Bronchial epithelial cell (primary cell): ENCODE data around the gene TMEM120B. TPM values are rescaled to one million over a fixed set of nuclear protein-coding genes. Genes with fewer than 3 reads are reported as not detected.

Experiments used
- DNase-seq: peaks from one replicate; pipeline ENCODE4 v3.0.0-alpha.2; 2010; ENCODE audit warnings: low read depth
- FAIRE-seq: peaks from 2 replicates; lab custom pipeline; 2011; peaks lifted over from hg19 to GRCh38; lab: Jason Lieb, UNC
- H3K27me3 ChIP-seq: 2 replicates; pipeline ENCODE4 v1.5.1; 2011; ENCODE audit warnings: low read length; ENCODE audit not compliant: control insufficient read depth, insufficient read depth
- H3K36me3 ChIP-seq: 2 replicates; pipeline ENCODE4 v1.5.1; 2011; ENCODE audit warnings: low read length; ENCODE audit not compliant: control insufficient read depth, insufficient read depth
- H3K4me3 ChIP-seq: 2 replicates; pipeline ENCODE4 v1.5.1; 2011; ENCODE audit warnings: mild to moderate bottlenecking, low read depth, low read length, control low read depth
- total RNA-seq: library from RNA; depleted of rRNA; stranded (reverse); fragments of >200 nt; gene quantifications from 2 replicates; pipeline ENCODE4 v1.2.1, GENCODE V29; 2014
- TF ChIP-seq, protein P1 (sequence below): IDR thresholded peaks from 2 replicates; pipeline ENCODE4 v1.5.1; 2011; ENCODE audit warnings: mild to moderate bottlenecking, moderate library complexity, low read length, control low read depth, inconsistent platforms; ENCODE audit not compliant: insufficient read depth, severe bottlenecking

The TMEM120B gene
- total RNA-seq, 1 donor from 2014 or later, result 9.7 TPM

GRCh38 chr12:121775501-121775900 is 62.9 kb downstream of the TMEM120B start:
- peaks cover 2% of the 10 kb centered on the region for H3K36me3 ChIP-seq
- FAIRE-seq (no peak), DNase-seq (no peak)
- H3K4me3 ChIP-seq, result no peak overlapping the region
- no peaks in the 10 kb centered on the region for H3K27me3 ChIP-seq
- TF ChIP-seq, protein P1, sequence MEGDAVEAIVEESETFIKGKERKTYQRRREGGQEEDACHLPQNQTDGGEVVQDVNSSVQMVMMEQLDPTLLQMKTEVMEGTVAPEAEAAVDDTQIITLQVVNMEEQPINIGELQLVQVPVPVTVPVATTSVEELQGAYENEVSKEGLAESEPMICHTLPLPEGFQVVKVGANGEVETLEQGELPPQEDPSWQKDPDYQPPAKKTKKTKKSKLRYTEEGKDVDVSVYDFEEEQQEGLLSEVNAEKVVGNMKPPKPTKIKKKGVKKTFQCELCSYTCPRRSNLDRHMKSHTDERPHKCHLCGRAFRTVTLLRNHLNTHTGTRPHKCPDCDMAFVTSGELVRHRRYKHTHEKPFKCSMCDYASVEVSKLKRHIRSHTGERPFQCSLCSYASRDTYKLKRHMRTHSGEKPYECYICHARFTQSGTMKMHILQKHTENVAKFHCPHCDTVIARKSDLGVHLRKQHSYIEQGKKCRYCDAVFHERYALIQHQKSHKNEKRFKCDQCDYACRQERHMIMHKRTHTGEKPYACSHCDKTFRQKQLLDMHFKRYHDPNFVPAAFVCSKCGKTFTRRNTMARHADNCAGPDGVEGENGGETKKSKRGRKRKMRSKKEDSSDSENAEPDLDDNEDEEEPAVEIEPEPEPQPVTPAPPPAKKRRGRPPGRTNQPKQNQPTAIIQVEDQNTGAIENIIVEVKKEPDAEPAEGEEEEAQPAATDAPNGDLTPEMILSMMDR, result no peak

DNA sequence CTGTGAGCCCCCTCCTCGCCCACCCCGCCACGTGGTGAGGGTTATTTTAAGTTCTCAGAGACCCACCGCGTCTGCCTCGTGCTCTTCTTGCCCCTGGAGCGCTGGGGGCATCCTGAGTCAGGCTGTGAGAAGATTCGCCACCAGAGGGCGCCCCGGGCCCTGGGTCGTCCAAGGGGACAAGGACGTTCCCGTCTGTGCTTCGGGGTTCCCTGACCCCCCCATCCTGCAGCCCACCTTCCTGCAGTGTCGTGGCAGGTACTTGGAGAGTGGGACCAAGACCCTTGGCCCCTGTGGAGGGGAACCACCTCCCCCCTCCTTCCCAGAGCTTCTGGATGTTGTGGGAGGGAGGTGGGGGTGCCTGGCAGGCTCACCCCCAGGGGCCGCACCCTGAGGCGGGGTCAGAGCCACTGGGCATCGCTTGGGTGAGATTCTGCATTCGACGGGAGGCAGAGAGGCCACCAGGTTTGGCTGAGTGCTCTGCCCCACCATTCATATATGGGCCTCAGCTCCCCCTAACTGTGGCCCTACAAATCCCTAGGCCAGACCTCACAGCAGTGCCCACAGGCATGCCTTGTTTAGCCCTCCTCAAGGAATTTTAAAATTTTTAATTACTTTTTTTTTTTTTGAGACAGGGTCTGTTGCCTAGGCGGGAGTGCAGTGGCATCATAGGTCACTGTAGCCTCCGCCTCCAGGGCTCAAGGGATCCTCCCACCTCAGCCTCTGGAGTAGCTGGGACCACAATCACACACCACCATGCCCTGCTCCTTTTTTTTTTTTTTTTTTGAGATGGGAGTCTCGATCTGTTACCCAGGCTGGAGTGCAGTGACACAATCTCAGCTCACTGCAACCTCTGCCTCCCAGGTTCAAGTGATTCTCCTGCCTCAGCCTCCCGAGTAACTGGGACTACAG is 63.9 kb downstream of the TMEM120B start:
- Histone ChIP-seq H3K4me3 (no peak overlapping the region), H3K36me3 (peaks cover 4% of the 10 kb centered on the region), H3K27me3 (no peaks in the 10 kb centered on the region)
- FAIRE-seq (no peak), DNase-seq (no peak)
- TF ChIP-seq, protein P1, result peak; percentile 90

DNA sequence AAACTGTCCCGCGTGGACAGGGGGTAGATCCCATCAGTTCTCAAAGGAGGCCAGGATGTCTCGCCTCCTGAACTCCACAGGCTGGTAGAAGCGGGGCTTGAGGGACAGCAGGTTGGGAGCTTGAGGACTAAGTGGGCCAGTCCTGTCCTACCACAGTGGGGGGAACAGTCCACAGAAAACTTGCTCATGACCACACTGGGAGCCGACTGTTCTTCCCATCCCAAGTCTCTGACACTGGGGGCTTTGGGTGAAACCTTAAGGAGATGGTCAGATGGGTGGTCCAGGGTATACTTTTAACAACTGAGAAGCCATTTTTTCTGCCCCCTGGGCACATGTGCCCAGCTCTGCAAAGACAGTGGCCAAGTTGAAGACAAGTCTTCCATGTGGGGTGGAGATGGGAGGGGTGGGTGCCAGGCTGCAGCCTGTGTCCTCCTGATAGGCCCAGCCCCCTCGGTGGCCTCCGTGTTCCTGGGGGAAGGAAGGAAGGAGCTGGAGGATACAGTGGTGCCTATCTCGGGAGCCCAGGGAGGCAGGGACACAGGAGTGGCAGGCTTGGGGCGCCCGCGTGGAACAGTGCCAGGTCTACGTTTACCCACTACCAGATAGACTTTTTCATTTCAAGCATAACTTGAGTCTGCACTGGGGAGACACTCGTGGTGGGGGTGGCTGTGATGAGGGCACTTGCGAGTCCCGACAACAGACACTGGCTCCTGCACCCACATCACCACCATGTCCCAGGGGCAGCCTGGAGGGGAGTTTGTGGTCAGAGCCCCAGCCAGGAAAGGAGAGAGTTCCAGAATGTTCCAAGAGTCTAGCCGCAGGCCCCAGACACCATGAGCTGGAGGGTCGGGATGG is 66.2 kb downstream of the TMEM120B start:
- TF ChIP-seq, protein P1, result no peak

GRCh38 chr12:121779422-121779895 is 66.9 kb downstream of the TMEM120B start:
- TF ChIP-seq, protein P1, result no peak
- H3K27me3 ChIP-seq, result no peaks in the 10 kb centered on the region
- FAIRE-seq (no peak), DNase-seq (no peak)
- no peak overlapping the region for H3K4me3 ChIP-seq
- peaks cover 4% of the 10 kb centered on the region for H3K36me3 ChIP-seq

More for the DNA sequence above, 66.2 kb downstream of the TMEM120B start:
- Histone ChIP-seq H3K36me3 (peaks cover 4% of the 10 kb centered on the region), H3K4me3 (no peak overlapping the region), H3K27me3 (no peaks in the 10 kb centered on the region)
- FAIRE-seq, result no peak
- DNase-seq, result no peak

GRCh38 chr12:121780429-121780828 is 67.9 kb downstream of the TMEM120B start:
- DNase-seq (no peak), FAIRE-seq (no peak)
- Histone ChIP-seq H3K4me3 (no peak overlapping the region), H3K27me3 (no peaks in the 10 kb centered on the region), H3K36me3 (peaks cover 4% of the 10 kb centered on the region)
- TF ChIP-seq, protein P1, result no peak
